BJ (cell line): Measurements from ENCODE around the gene HSBP1L1. TPM values are rescaled to one million over a fixed set of nuclear protein-coding genes. Genes with fewer than 3 reads are reported as not detected.

ENCODE experiments used
- CTCF ChIA-PET: fragments of 350-600 bp; formaldehyde crosslinking; extraction: SDS; loops from one replicate; lab custom pipeline; 2021; ENCODE audit warnings: antibody characterized with exemption, inconsistent platforms; lab: Yijun Ruan, JAX
- POLR2A ChIA-PET: fragments of 300-600 bp; sonication (Branson Sonifier 250); formaldehyde crosslinking; extraction: SDS; loops from one replicate; lab custom pipeline; 2021; ENCODE audit warnings: antibody characterized with exemption; lab: Charles Lee
- DNase-seq: peaks from one replicate; pipeline ENCODE4 v3.0.0-alpha.2; 2011; ENCODE audit warnings: low read depth
- H3K27me3 ChIP-seq: 2 replicates; pipeline ENCODE4 v1.6.0; 2011; ENCODE audit warnings: low read length; ENCODE audit not compliant: control insufficient read depth, insufficient read depth
- H3K36me3 ChIP-seq: 2 replicates; pipeline ENCODE4 v1.5.1; 2011; ENCODE audit warnings: low read length; ENCODE audit not compliant: control insufficient read depth, insufficient read depth
- H3K4me3 ChIP-seq: 2 replicates; pipeline ENCODE4 v1.5.1; 2011; ENCODE audit warnings: low read depth, mild to moderate bottlenecking, control low read depth, low read length
- CTCF ChIP-seq: IDR thresholded peaks from 2 replicates; pipeline ENCODE4 v1.5.1; 2011; ENCODE audit warnings: low read depth, mild to moderate bottlenecking, control low read depth, inconsistent platforms, low read length, moderate library complexity; ENCODE audit not compliant: insufficient read depth
- polyA plus RNA-seq: library from polyadenylated mRNA; depleted of rRNA; stranded (reverse); fragments of >200 nt; gene quantifications from 2 replicates; pipeline ENCODE4 v1.2.3, GENCODE V29; 2011

The HSBP1L1 gene
- polyA plus RNA-seq, 1 experiment = 19.1 TPM

- DNase-seq = no peak
- Histone ChIP-seq H3K27me3 (no peaks in the 10 kb centered on the region; the same call in 1 of the 2 replicates), H3K36me3 (no peaks in the 10 kb centered on the region), H3K4me3 (no peak overlapping the region)
- CTCF ChIA-PET = no interaction called here
- no peak for TF ChIP-seq CTCF
- POLR2A ChIA-PET = no interaction called here
Measured at GRCh38 chr18:80000877-80001276, 36.4 kb downstream of the HSBP1L1 start.

- Histone ChIP-seq H3K36me3 (no peaks in the 10 kb centered on the region), H3K4me3 (no peak overlapping the region), H3K27me3 (no peaks in the 10 kb centered on the region; the same call in 1 of the 2 replicates)
- no peak for DNase-seq
- TF ChIP-seq CTCF = no peak
- CTCF ChIA-PET = no interaction called here
- POLR2A ChIA-PET = no interaction called here
Measured at GRCh38 chr18:80002468-80002867, 38.0 kb downstream of the HSBP1L1 start.

GRCh38 chr18:80004600-80005342 lies 40.3 kb downstream of the HSBP1L1 start:
- no peak overlapping the region for H3K4me3 ChIP-seq
- no peak for TF ChIP-seq CTCF
- no peak for DNase-seq
- POLR2A ChIA-PET = no interaction called here
- no peaks in the 10 kb centered on the region for H3K36me3 ChIP-seq
- CTCF ChIA-PET = no interaction called here
- no peaks in the 10 kb centered on the region; the same call in 1 of the 2 replicates for H3K27me3 ChIP-seq

GRCh38 chr18:80006724-80007123 lies 42.3 kb downstream of the HSBP1L1 start:
- no peak for TF ChIP-seq CTCF
- ChIA-PET POLR2A (no interaction called here), CTCF (no interaction called here)
- Histone ChIP-seq H3K4me3 (no peak overlapping the region), H3K27me3 (no peaks in the 10 kb centered on the region; the same call in 1 of the 2 replicates), H3K36me3 (no peaks in the 10 kb centered on the region)
- no peak for DNase-seq

GRCh38 chr18:80009661-80010550 lies 45.5 kb downstream of the HSBP1L1 start:
- POLR2A ChIA-PET = no interaction called here
- CTCF ChIA-PET = interaction anchor here (1.0 kb wide), 1 partner anchor 13 kb away, joined by 3 read pairs; no protein-coding TSS in a partner anchor
- H3K4me3 ChIP-seq = no peak overlapping the region
- H3K27me3 ChIP-seq = no peaks in the 10 kb centered on the region
- peak; percentile 87 for DNase-seq
- TF ChIP-seq CTCF = no peak
- H3K36me3 ChIP-seq = no peaks in the 10 kb centered on the region
